VCaP (cell line): ENCODE measurements around the gene MEOX2.

Experiments
- H3K27ac ChIP-seq: fragments of 450-650 bp; 2 replicates; pipeline ENCODE4 v1.5.1; 2017
- CTCF ChIP-seq: fragments of 450-650 bp; conservative IDR thresholded peaks from 2 replicates; pipeline ENCODE4 v1.5.1; 2017; ENCODE audit warnings: mild to moderate bottlenecking, moderate library complexity

MEOX2 gene

GRCh38 chr7:15581352-15581951, 105.0 kb downstream of the MEOX2 start:
- TF ChIP-seq CTCF, result no peak
- no peak overlapping the region for H3K27ac ChIP-seq

- no peak overlapping the region for H3K27ac ChIP-seq
- no peak for TF ChIP-seq CTCF
Observed at GRCh38 chr7:15580604-15581351, 105.7 kb downstream of the MEOX2 start.

GRCh38 chr7:15577600-15577999, 108.9 kb downstream of the MEOX2 start:
- TF ChIP-seq CTCF, result no peak

GRCh38 chr7:15571301-15571878, 115.1 kb downstream of the MEOX2 start:
- H3K27ac ChIP-seq, result no peak overlapping the region
- no peak for TF ChIP-seq CTCF

More at GRCh38 chr7:15577600-15577999, 108.9 kb downstream of the MEOX2 start:
- no peak overlapping the region for H3K27ac ChIP-seq

GRCh38 chr7:15567652-15568051, 118.8 kb downstream of the MEOX2 start:
- TF ChIP-seq CTCF, result no peak

GRCh38 chr7:15567036-15567435, 119.4 kb downstream of the MEOX2 start:
- no peak overlapping the region for H3K27ac ChIP-seq
- TF ChIP-seq CTCF, result no peak

More at GRCh38 chr7:15567652-15568051, 118.8 kb downstream of the MEOX2 start:
- H3K27ac ChIP-seq, result no peak overlapping the region

GRCh38 chr7:15566476-15566875, 120.0 kb downstream of the MEOX2 start:
- TF ChIP-seq CTCF, result no peak
- H3K27ac ChIP-seq, result no peak overlapping the region
